Liver (tissue), 3 donors: ENCODE results near the gene METTL4.

ENCODE experiments used
- CTCF ChIP-seq: fragments of 150-350 bp; IDR thresholded peaks from 2 replicates; pipeline ENCODE4 v1.5.1; 2017; ENCODE audit warnings: improper control_type of control experiment, low read depth, low read length; ENCODE audit not compliant: missing input control
- EGR1 ChIP-seq, 2 donors: IDR thresholded peaks; 2 replicates each; pipeline ENCODE4 v1.6.1; 2016 to 2018; ENCODE audit warnings: antibody characterized with exemption in 2 of 2, low read depth in 2 of 2
- GABPA ChIP-seq, 2 donors: IDR thresholded peaks in 1 of 2; conservative IDR thresholded peaks in 1 of 2; 2 replicates each; pipeline ENCODE4 v1.6.1; 2016; ENCODE audit warnings: antibody characterized with exemption in 2 of 2, mild to moderate bottlenecking in 1 of 2, moderate library complexity in 1 of 2
- JUND ChIP-seq, 2 donors: IDR thresholded peaks; 2 replicates each; pipeline ENCODE4 v1.6.1; 2016; ENCODE audit warnings: antibody characterized with exemption in 2 of 2
- MAX ChIP-seq: IDR thresholded peaks from 2 replicates; pipeline ENCODE4 v1.6.1; 2016; ENCODE audit warnings: antibody characterized with exemption
- NR2F2 ChIP-seq: IDR thresholded peaks from 2 replicates; pipeline ENCODE4 v1.6.1; 2016; ENCODE audit warnings: antibody characterized with exemption
- RAD21 ChIP-seq, 2 donors: IDR thresholded peaks; 2 replicates each; pipeline ENCODE4 v1.6.1; 2016; ENCODE audit warnings: antibody characterized with exemption in 2 of 2, mild to moderate bottlenecking in 2 of 2
- SP1 ChIP-seq: IDR thresholded peaks from 2 replicates; pipeline ENCODE4 v1.6.1; 2018; ENCODE audit warnings: antibody characterized with exemption, mild to moderate bottlenecking
- TAF1 ChIP-seq: conservative IDR thresholded peaks from 2 replicates; pipeline ENCODE4 v1.6.1; 2016; ENCODE audit warnings: antibody characterized with exemption, mild to moderate bottlenecking
- YY1 ChIP-seq: IDR thresholded peaks from 2 replicates; pipeline ENCODE4 v1.6.1; 2016; ENCODE audit warnings: antibody characterized with exemption, mild to moderate bottlenecking
- TF ChIP-seq, protein P1 (sequence below): IDR thresholded peaks from 2 replicates; pipeline ENCODE4 v1.6.1; 2016; ENCODE audit warnings: antibody characterized with exemption
- donor health status: healthy.
- donor health status: healthy.

- no peak for TF ChIP-seq YY1
- TF ChIP-seq CTCF: no peak
- no peak for TF ChIP-seq MAX
- TF ChIP-seq, protein P1, sequence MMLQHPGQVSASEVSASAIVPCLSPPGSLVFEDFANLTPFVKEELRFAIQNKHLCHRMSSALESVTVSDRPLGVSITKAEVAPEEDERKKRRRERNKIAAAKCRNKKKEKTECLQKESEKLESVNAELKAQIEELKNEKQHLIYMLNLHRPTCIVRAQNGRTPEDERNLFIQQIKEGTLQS: no peak
- TF ChIP-seq GABPA (IDR thresholded peaks at IDR 0.05 in 1 of 2, conservative IDR thresholded peaks at IDR 0.05 in 1 of 2): no peak
- TF ChIP-seq SP1: no peak
- TF ChIP-seq JUND (IDR thresholded peaks at IDR 0.05): no peak
- TF ChIP-seq TAF1: no peak
- no peak for TF ChIP-seq NR2F2
- TF ChIP-seq RAD21 (IDR thresholded peaks at IDR 0.05): no peak
- no peak for TF ChIP-seq EGR1 (IDR thresholded peaks at IDR 0.05; ENCODE audit: low read depth in 2 of 2)
Measured at GRCh38 chr18:2602844-2603243, 31.5 kb upstream of the METTL4 start.
